Non-pigmented ciliary epithelial cell (primary cell): Measurements from ENCODE around the gene LSM11.
A peak's percentile ranks its signal among the peaks of the same experiment; 100 is the strongest.

Source experiments
- DNase-seq: peaks from one replicate; pipeline ENCODE4 v3.0.0-alpha.2; 2010; ENCODE audit warnings: low read depth

Gene LSM11

DNA sequence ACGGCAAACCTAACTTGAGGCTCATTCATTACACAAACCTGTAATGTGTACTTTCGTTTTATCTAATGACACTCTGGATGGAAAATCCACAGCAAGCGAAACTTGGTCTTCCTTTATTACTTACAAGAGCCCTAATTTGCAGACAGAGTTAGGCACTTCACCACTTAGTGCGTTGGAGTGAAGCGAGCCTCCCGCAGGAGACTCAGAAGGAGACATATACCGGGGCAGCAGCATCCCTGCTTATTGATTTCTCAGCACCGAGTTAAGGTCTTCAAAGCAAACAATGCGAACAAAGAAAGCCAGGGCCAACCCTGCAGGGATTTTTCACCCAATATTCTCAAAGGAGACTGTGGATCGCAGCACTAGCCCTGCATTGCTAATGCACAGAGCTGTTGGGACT lies 28.6 kb downstream of the LSM11 start:
- no peak for DNase-seq

DNA sequence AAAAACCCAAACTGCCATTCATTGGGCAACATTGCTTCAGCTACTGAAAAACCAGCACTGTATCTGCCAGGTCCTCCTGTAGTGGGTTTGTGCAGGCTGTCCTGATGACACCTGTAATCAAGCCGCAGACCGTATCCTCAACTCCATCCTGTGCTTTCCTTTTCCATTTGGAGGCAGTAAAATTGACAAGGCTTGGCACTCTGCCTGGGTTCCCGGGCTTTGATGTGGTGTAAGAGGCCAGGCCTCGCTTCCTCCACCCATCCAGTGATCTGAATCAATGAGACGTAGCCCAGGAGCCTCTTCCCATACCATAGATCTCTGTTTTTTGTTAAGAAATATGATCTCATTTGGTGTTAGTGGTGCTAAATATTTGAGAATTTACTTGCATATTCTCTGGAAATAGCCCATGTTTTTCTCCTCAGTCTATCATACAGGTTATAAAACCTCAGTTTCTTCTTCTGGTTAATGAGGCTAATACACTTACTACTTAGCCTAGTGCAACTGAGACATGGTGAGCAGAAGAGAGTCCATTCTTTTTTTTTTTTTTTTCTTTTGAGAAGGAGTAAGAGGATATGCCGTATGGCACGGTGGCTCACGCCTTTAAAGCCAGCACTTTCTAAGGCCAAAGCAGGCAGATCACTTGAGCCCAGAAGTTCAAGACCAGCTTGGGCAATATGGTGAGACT lies 34.8 kb downstream of the LSM11 start:
- peak; percentile 45 for DNase-seq

DNA sequence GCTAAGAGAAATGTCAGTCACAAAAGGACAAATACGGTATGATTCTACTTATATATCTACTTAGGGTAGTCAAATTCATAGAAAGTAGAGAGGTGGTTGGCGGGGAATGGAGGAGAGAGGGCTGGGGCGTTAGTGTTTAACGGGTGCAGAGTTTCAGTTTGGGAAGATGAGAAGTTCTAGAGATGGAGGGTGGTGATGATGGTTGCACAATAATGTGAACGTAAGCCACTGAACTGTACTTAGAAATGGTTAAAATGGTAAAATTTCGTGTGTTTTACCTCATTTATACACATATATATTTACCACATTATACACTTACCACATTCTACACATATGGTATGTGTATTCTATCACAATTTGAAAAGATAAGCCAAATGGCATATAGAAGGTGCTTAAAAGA lies 35.7 kb downstream of the LSM11 start:
- no peak for DNase-seq

DNA sequence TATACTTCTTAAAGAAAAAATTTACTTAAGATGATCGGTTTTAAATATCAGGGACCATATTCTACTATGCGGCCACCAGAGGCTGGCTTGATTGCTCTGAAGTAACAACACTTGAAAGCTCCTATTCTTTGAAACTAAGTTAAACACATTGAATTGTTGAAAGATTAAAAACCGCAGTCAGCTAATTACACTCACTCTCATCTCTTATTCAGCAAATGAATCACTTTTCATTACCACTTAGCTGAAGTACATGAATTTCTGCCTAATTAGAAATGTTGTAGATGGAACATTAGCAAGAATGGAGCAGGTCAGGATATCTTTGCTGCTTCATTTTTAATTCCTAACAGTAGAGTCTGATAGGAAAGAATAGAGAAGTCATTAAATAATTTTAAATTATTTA lies 42.3 kb downstream of the LSM11 start:
- no peak for DNase-seq

DNA sequence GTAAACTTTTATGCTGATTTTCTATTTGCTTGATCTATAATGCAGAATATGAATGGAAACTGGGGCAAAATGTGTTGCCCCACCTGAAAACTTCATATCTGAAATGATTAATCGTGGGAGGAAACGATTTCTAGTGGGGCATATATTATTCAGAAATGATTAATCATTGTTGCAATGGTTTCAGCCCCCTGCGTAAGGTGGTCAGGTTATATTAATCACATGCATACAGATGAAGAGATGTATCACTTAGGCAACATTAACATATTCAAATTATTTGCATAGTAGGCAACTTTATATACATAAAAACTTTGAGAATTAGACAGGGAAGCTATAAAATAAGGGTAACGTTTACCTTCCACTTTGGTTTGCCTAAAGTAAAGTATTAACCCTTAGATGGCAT lies 49.8 kb downstream of the LSM11 start:
- DNase-seq: no peak

DNA sequence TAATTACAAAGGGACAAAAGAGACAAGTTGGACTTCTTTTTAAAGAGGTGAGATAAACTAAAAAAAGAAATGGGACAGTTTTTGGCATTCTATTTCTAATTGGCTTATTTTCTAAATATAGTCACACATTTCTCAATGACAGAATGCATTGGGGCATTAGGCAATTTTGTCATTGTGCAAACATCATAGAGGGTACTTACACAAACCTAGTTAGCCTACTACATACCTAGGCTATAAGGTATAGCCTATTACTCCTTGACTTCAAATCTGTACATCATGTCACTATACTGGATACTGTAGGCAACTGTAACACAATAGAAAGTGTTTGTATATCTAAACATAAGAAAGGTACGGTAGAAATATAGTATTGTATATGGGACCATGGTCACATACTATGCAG lies 56.1 kb downstream of the LSM11 start:
- no peak for DNase-seq

DNA sequence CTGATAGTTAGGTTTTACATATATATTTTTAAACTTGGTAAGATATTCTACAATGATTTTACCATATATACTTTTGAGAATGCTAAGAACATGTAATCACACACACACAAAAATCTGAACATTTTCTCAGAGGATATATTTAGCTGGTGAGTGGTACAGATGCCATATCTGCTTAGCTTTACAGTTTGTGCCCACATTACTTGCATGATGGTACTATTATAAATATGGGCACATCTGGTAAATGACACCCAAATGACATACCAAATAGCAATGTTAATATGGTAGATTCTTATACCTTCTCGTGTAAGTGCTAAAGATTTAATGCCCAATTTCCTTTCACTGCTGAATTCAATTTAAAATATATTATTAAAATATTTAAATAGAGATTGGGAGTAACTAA lies 56.6 kb downstream of the LSM11 start:
- no peak for DNase-seq

DNA sequence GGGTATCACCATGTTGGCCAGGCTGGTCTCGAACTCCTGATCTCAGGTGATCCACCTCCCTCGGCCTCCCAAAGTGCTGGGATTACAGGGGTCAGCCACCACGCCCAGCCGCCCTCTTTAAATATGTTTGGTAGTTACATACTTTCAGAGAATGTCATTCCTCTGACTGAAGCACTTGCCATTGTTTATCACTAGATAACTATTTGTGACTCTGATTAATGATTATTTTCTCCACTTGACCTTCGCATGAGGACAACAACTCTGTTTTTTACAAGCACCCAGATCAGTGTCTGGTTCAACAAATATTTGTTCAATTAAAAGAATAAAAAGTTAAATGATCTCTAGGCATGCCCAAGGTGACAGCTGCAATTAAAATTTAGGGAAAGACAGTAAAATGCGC lies 59.2 kb downstream of the LSM11 start:
- no peak for DNase-seq

DNA sequence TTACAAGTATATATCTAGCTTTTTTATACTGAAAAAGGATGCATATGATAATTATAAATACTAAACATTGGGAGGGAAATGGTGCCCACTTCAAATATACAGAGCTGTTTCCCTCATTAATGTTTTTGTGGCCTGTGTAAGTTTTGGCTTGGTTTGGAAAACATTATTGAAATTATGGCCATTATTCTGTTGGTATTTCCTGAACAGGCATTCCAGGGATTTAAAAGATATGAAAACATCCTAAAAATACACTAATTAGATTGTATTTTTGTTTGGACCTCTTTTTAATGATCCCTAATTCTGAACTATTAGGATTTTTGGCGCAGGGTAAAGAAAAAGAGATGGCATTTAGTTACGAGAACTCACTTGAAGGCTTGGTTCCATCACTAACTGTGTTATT lies 64.5 kb downstream of the LSM11 start:
- DNase-seq: no peak
